SJCRH30 (cell line): Measurements from ENCODE around the gene PYURF. TPM values are rescaled to one million over a fixed set of nuclear protein-coding genes. Genes with fewer than 3 reads are reported as not detected.
"Not testable (repeated sequence)": the region's sequence is repeated elsewhere in the genome, so short reads cannot be mapped to it uniquely, and the experiment has no call there.

ENCODE experiments used
- DNase-seq, 2 experiments: peaks; one replicate each; pipeline ENCODE4 v3.0.0-alpha.2; 2015 to 2020
- H3K27ac ChIP-seq: fragments of 250-450 bp; sonication (Bioruptor Pico); 2 replicates; pipeline ENCODE4 v1.5.1; 2020; ENCODE audit warnings: mild to moderate bottlenecking, moderate library complexity
- H3K27me3 ChIP-seq: fragments of 250-450 bp; sonication (Bioruptor Pico); 2 replicates; pipeline ENCODE4 v1.5.1; 2020; ENCODE audit warnings: mild to moderate bottlenecking, moderate library complexity
- H3K36me3 ChIP-seq: fragments of 250-450 bp; sonication (Bioruptor Pico); 2 replicates; pipeline ENCODE4 v1.5.1; 2020; ENCODE audit warnings: mild to moderate bottlenecking, moderate library complexity
- H3K4me1 ChIP-seq: fragments of 250-450 bp; sonication (Bioruptor Pico); 2 replicates; pipeline ENCODE4 v1.5.1; 2020; ENCODE audit warnings: mild to moderate bottlenecking, moderate library complexity
- H3K4me3 ChIP-seq: fragments of 250-450 bp; sonication (Bioruptor Pico); 2 replicates; pipeline ENCODE4 v1.5.1; 2020; ENCODE audit warnings: mild to moderate bottlenecking, moderate library complexity
- H3K9me3 ChIP-seq: fragments of 250-450 bp; sonication (Bioruptor Pico); replicated peaks from 2 replicates; pipeline ENCODE4 v1.5.1; 2020; ENCODE audit warnings: mild to moderate bottlenecking, moderate library complexity
- total RNA-seq: library from RNA; depleted of rRNA; stranded (reverse); fragments of >200 nt; shearing (Covaris generic); gene quantifications from 2 replicates; pipeline ENCODE4 v1.2.3, GENCODE V29; 2014; rRNA removed

PYURF gene
- total RNA-seq: 155 TPM in 2 replicates

GRCh38 chr4:88523325-88524129 is at the start of gene PYURF:
Gene PYURF (minus strand): TSS chr4:88523776. CDS start chr4:88523700, 76 bp downstream.
- peaks cover 22% of the 10 kb centered on the region for H3K36me3 ChIP-seq
- H3K4me3 ChIP-seq: peak within 1 kb of the TSS; percentile 82
- H3K27me3 ChIP-seq: no peaks in the 10 kb centered on the region
- no peaks in the 10 kb centered on the region for H3K9me3 ChIP-seq
- peak; percentile 99 for DNase-seq
- H3K27ac ChIP-seq: peak within 1 kb of the TSS; percentile 75
- peaks cover 10% of the 10 kb centered on the region for H3K4me1 ChIP-seq

GRCh38 chr4:88570001-88570400 is 46.4 kb upstream of the PYURF start:
- H3K4me1 ChIP-seq: peaks cover 36% of the 10 kb centered on the region
- no peaks in the 10 kb centered on the region; the same call in 1 of the 2 replicates for H3K9me3 ChIP-seq

GRCh38 chr4:88567591-88567990 is 44.0 kb upstream of the PYURF start:
- Histone ChIP-seq H3K9me3 (no peaks in the 10 kb centered on the region; the same call in 1 of the 2 replicates), H3K4me1 (peaks cover 14% of the 10 kb centered on the region)

More at GRCh38 chr4:88570001-88570400, 46.4 kb upstream of the PYURF start:
- Histone ChIP-seq H3K4me3 (no peak overlapping the region), H3K36me3 (no peaks in the 10 kb centered on the region), H3K27ac (no peak overlapping the region; the same call in 1 of the 2 replicates), H3K27me3 (no peaks in the 10 kb centered on the region)
- no peak for DNase-seq

GRCh38 chr4:88549815-88550214 is 26.2 kb upstream of the PYURF start:
- Histone ChIP-seq H3K27ac (no peak overlapping the region), H3K27me3 (no peaks in the 10 kb centered on the region), H3K9me3 (no peaks in the 10 kb centered on the region), H3K4me1 (no peaks in the 10 kb centered on the region), H3K36me3 (no peaks in the 10 kb centered on the region; the same call in 1 of the 2 replicates), H3K4me3 (no peak overlapping the region)
- no peak for DNase-seq

More at GRCh38 chr4:88567591-88567990, 44.0 kb upstream of the PYURF start:
- H3K4me3 ChIP-seq: no peak overlapping the region
- no peaks in the 10 kb centered on the region for H3K36me3 ChIP-seq
- no peak overlapping the region for H3K27ac ChIP-seq
- H3K27me3 ChIP-seq: no peaks in the 10 kb centered on the region
- no peak for DNase-seq

GRCh38 chr4:88539322-88540068 is 15.9 kb upstream of the PYURF start:
- H3K9me3 ChIP-seq, H3K27me3 ChIP-seq, H3K27ac ChIP-seq, H3K36me3 ChIP-seq, H3K4me1 ChIP-seq: not testable (repeated sequence)
- DNase-seq: peak; percentile 89 to 90
- peak overlapping the region; percentile 26 for H3K4me3 ChIP-seq

GRCh38 chr4:88537709-88538108 is 14.1 kb upstream of the PYURF start:
- H3K36me3 ChIP-seq: no peaks in the 10 kb centered on the region
- no peak overlapping the region for H3K4me3 ChIP-seq
- H3K9me3 ChIP-seq: 0 out of 2 replicates have a peak, but pooled peaks cover 2% of the 10 kb centered on the region
- DNase-seq: no peak
- peaks cover 2% of the 10 kb centered on the region; the same call in 1 of the 2 replicates for H3K4me1 ChIP-seq
- H3K27ac ChIP-seq: no peak overlapping the region
- H3K27me3 ChIP-seq: no peaks in the 10 kb centered on the region

- H3K27me3 ChIP-seq: no peaks in the 10 kb centered on the region
- peaks cover 2% of the 10 kb centered on the region; the same call in 1 of the 2 replicates for H3K4me1 ChIP-seq
- H3K27ac ChIP-seq: no peak overlapping the region
- no peak for DNase-seq
- H3K4me3 ChIP-seq: no peak overlapping the region
- no peaks in the 10 kb centered on the region for H3K36me3 ChIP-seq
- no peaks in the 10 kb centered on the region for H3K9me3 ChIP-seq
These were observed 11.6 kb upstream of the PYURF start for GRCh38 chr4:88535090-88535755.

- Histone ChIP-seq H3K4me3 (no peak overlapping the region), H3K27ac (no peak overlapping the region), H3K27me3 (no peaks in the 10 kb centered on the region), H3K4me1 (peaks cover 2% of the 10 kb centered on the region; the same call in 1 of the 2 replicates), H3K9me3 (no peaks in the 10 kb centered on the region), H3K36me3 (no peaks in the 10 kb centered on the region)
- DNase-seq: no peak
These were observed 10.6 kb upstream of the PYURF start for GRCh38 chr4:88533937-88534750.

GRCh38 chr4:88533088-88533790 is 9.7 kb upstream of the PYURF start:
- no peaks in the 10 kb centered on the region for H3K27me3 ChIP-seq
- no peak overlapping the region for H3K4me3 ChIP-seq
- H3K4me1 ChIP-seq: peaks cover 2% of the 10 kb centered on the region; the same call in 1 of the 2 replicates
- no peaks in the 10 kb centered on the region for H3K9me3 ChIP-seq
- no peak for DNase-seq
- no peak overlapping the region for H3K27ac ChIP-seq
- H3K36me3 ChIP-seq: no peaks in the 10 kb centered on the region

GRCh38 chr4:88531549-88531948 is 8.0 kb upstream of the PYURF start:
- peak in 1 of 2 experiments; percentile 33 for DNase-seq
- H3K27me3 ChIP-seq: no peaks in the 10 kb centered on the region
- H3K36me3 ChIP-seq: no peaks in the 10 kb centered on the region
- no peaks in the 10 kb centered on the region for H3K9me3 ChIP-seq
- no peak overlapping the region for H3K4me3 ChIP-seq
- no peak overlapping the region for H3K27ac ChIP-seq
- H3K4me1 ChIP-seq: peaks cover 2% of the 10 kb centered on the region; the same call in 1 of the 2 replicates

GRCh38 chr4:88528861-88529260 is 5.3 kb upstream of the PYURF start:
- Histone ChIP-seq H3K27me3 (no peaks in the 10 kb centered on the region), H3K9me3 (no peaks in the 10 kb centered on the region), H3K4me3 (no peak overlapping the region), H3K36me3 (no peaks in the 10 kb centered on the region), H3K27ac (no peak overlapping the region), H3K4me1 (peaks cover 4% of the 10 kb centered on the region; the same call in 1 of the 2 replicates)
- DNase-seq: peak in 1 of 2 experiments; percentile 23

- H3K9me3 ChIP-seq: no peaks in the 10 kb centered on the region
- H3K36me3 ChIP-seq: no peaks in the 10 kb centered on the region
- no peak overlapping the region for H3K27ac ChIP-seq
- peaks cover 4% of the 10 kb centered on the region; the same call in 1 of the 2 replicates for H3K4me1 ChIP-seq
- no peak overlapping the region for H3K4me3 ChIP-seq
- no peaks in the 10 kb centered on the region for H3K27me3 ChIP-seq
- DNase-seq: no peak
These were observed 4.2 kb upstream of the PYURF start for GRCh38 chr4:88527787-88528186.

- Histone ChIP-seq H3K27me3 (no peaks in the 10 kb centered on the region), H3K36me3 (peaks cover 8% of the 10 kb centered on the region; the same call in 1 of the 2 replicates), H3K4me1 (peaks cover 10% of the 10 kb centered on the region), H3K9me3 (no peaks in the 10 kb centered on the region), H3K4me3 (no peak overlapping the region), H3K27ac (no peak overlapping the region)
- peak in 1 of 2 experiments; percentile 40 for DNase-seq
These were observed 2.7 kb upstream of the PYURF start for GRCh38 chr4:88526221-88526815.
